Activated gamma-delta T cell treated with anti-CD3 and anti-CD28 coated beads, Interleukin-2, amount 50 U/mL, for 16 hours (primary cell): ENCODE results near the gene COL2A1.

Experiments
- DNase-seq: peaks from one replicate; pipeline ENCODE4 v3.0.0-alpha.2; 2020; ENCODE audit warnings: low read depth

Gene COL2A1

DNA sequence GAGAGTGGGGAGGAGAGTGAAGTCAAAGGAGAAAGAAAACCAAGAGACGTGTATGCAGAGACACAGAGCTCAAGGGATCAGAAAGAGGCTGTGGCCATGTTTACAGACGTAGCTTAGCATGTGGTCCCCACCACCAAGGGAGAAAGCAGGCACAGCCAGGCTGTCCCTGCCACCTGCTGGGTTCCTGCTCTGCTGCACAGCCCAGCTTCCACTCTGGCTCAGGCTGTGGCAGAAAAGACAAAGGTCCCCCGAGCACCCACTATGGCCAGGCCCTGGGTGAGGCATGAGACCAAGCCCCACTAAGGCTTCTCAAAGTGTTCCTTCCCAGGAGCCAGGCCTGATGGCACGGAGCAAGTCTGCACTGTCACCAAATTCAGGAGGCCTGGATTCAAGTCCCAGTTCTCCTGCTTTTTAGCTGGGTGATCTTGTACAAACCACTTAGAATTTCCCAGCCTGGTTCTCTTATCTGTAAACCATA, 25.9 kb upstream of the COL2A1 start:
- no peak for DNase-seq

- no peak for DNase-seq
Measured at GRCh38 chr12:48029491-48030172, 25.4 kb upstream of the COL2A1 start.

DNA sequence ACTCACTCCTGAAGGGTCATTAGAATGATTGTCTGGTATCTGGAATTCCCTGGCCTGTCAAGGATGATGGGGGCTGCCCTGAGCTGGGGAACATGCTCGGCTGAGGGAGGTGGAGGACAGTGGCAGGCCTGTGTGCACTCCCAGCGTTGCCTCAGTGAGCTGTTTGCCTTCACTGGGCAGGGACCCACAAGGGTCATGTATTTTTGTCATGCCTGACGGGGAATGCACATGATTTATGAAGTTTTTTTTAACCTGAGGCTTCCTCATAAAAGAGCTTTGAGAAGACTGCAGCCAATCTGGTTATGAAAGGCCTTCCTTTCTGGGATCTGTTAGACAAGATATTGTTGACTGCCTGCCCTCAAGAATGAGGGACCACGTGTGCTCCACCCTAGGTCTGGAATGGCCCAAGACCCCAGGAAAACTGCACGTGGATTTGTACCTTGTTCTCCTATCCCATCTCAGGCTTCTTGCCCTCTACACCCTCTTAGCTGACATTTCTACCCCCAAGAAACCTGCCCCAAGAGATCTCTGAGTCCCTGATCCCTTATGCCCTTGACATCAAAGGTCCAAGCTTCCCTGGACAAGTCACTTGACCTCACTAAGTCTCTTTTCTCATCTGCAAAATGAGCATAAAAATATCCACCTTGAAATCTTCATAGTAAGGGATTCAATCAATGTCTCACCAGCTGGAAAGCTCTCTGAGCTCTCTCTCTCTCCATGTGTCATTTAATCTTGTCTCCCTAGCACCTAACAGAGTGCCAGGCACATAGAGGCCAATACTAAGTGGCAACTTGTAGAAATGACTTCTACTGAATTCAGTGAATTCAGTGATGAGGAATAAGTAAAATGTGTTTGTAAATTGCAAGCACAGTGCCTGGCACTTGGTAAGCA, 24.5 kb upstream of the COL2A1 start:
- no peak for DNase-seq

GRCh38 chr12:48027183-48028002, 23.1 kb upstream of the COL2A1 start:
- no peak for DNase-seq

GRCh38 chr12:48026060-48026827, 22.0 kb upstream of the COL2A1 start:
- no peak for DNase-seq

GRCh38 chr12:48025281-48025680, 21.0 kb upstream of the COL2A1 start:
- DNase-seq, result no peak

GRCh38 chr12:48024735-48025134, 20.5 kb upstream of the COL2A1 start:
- no peak for DNase-seq

DNA sequence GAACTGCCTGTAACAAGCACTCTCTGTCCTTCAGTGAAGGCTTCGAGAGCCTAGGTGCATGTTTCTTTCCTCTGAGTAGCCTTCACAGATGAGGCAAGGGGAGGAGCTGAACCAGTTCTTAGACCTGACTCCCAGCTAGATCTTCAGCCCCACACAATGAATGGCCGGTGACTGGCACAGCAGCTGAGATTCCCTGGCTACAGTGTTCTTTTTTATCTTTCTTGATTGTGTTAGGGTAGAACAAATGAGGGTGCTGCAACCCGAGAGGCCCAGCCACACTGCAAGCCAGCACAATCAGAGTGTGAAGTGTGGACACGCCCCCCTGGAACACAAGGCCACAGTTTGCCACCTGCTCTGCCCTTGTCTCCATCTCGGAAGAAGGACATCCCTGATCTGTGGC, 19.1 kb upstream of the COL2A1 start:
- no peak for DNase-seq

- DNase-seq, result no peak
Measured at GRCh38 chr12:48022676-48023385, 18.6 kb upstream of the COL2A1 start.

DNA sequence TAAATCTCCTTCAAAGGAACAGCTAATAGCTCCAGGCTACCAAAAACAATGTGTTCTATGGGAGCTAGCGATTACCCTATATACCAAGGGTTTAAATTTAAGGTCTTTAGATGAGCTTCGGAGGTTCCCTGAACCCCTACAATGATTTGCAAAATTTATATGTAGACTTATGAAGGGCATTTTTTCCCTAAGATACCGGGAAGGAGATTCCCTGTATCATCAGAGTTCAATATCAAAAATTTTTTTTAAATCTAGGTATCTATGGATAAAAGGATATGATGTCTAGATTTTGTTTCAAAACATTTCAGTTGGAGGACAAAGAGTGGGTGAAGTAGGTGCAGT, 17.9 kb upstream of the COL2A1 start:
- DNase-seq, result no peak

GRCh38 chr12:48021485-48022179, 17.4 kb upstream of the COL2A1 start:
- DNase-seq, result no peak

DNA sequence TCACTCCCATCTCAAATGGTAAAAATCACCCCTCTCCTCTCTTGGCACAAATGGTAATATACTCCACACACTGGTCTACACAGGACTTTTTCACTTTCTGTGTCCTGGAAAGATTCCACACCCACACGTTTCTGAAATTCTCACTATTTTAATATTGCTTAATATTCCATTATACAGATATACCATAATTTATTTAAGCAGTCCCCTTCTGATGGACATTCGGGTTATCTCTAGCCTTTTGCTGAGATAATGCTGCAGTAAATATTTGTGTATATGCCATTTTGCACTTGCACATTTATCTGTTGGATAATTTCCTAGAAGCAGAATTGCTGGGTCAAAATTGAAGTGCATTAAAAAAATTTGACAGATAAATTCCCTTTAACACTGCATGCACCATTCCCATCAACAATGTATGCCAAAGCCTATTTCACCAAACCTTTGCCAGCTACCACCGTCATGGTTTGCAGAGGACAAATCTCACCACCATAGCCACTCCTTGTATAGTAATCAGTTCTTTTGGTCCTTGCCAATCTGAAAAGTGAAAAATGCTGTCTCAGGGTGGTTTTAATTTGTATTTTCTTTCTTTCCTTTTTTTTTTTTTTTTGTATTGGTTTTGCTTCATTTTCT, 15.5 kb upstream of the COL2A1 start:
- DNase-seq, result no peak

DNA sequence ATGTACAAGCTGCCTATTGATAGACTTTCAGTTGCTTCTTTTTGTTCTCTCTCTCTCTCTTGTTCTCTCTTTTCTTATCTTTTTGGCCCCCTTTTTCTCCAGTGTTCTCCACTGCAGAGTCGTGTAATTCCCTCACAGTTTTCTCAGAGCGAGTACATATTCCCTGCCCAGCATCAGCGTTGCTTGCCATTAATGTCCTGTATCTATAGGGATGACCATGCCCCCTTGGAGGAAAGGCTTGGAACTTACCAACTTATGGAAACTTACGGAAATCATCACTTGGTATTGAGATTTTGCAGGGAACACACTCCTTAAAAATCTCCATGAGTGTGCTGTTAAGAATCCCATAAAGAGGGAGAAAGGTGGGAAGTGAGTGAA, 14.3 kb upstream of the COL2A1 start:
- no peak for DNase-seq

DNA sequence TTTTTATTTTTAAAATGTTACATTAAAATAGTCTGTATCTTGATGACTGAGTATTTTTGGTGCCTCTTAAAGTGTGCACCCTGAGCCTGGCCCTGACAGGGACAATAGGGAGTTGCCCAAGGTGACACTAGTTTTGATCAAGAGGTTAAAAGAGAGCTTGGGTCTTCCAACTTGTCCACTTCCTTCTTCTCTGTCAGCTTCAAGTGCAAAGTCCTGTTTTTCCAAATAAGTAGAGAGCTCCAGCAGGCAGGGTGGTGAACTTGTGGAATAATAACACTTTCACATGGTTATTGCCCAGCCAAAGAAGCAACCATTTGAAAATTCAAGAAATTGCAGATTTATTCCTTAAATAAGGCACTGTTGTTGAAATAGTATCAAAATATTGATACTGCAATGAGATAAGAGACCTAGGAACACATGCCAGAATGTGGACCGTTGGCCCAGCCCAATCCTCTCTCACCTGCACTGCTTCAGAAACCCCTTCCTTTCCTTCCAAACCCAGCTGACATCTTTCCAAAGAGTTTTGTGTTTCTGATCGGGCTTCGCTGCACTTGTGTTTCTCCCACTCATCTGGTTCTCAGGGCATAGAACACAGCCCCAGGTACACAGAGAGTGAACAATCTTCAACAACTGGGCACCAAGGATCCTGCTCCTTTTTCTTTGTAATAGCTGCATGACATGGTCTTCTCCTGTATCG, 13.8 kb upstream of the COL2A1 start:
- DNase-seq, result no peak

DNA sequence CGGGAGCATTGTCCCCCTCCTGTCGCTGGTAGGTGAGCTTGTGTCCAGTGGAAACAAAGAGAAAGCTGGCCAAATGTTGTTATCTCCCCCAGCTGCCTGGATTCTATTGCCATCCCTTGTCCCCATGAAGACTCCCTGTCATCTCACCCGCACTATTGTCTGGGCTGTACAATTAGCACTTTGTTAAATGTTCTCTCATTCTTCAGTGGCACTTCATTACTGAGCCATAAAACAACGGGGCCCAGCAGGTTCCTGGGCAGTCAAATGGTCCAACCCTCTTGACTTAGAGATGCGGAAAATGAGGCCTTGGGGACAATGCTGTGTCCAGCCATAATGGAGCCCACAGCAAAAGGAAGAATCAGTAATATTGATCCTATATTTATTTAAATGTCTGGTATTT, 13.2 kb upstream of the COL2A1 start:
- DNase-seq, result no peak

- DNase-seq, result no peak
Measured at GRCh38 chr12:48016373-48017020, 12.2 kb upstream of the COL2A1 start.

DNA sequence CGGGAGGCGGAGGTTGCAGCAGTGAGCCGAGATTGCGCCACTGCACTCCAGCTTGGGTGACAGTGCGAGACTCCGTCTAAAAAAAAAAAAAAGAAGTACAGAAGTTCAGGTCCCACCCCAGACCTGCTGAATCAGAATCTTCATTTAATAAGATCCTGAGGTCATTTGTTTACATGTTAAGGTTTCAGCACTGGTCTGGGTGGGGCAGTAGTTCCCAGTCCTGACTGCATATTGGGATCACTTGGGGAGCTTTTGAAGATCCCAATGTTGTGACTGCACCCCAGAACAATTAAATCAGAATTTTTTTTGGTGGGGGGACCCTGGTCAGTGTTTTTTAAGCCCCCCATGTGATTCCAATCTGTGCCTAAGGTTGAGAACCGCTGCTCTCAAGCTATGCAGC, 11.7 kb upstream of the COL2A1 start:
- DNase-seq, result no peak

GRCh38 chr12:48015129-48015528, 10.9 kb upstream of the COL2A1 start:
- no peak for DNase-seq

- DNase-seq, result no peak
Measured at GRCh38 chr12:48013287-48013686, 9.0 kb upstream of the COL2A1 start.
